Keratinocyte (primary cell): ENCODE results near the gene TBP.

Source experiments
- EZH2 ChIP-seq: IDR thresholded peaks from one replicate; pipeline ENCODE4 v1.6.1; 2012; ENCODE audit warnings: inconsistent platforms, mild to moderate bottlenecking, low read length, moderate library complexity
- TF ChIP-seq, protein P1 (sequence below), 3 experiments: IDR thresholded peaks in 1 of 3; conservative IDR thresholded peaks in 1 of 3; optimal IDR thresholded peaks in 1 of 3; 2 replicates in 2 of 3; 3 replicates in 1 of 3; pipeline versions ENCODE3 to v1.5.1; 2011; ENCODE audit warnings: low read length in 3 of 3, mild to moderate bottlenecking in 3 of 3, moderate library complexity in 2 of 3, control low read depth in 1 of 3, inconsistent platforms in 1 of 3; ENCODE audit not compliant: insufficient read depth in 2 of 3; ENCODE audit errors: extremely low read depth in 1 of 3

DNA sequence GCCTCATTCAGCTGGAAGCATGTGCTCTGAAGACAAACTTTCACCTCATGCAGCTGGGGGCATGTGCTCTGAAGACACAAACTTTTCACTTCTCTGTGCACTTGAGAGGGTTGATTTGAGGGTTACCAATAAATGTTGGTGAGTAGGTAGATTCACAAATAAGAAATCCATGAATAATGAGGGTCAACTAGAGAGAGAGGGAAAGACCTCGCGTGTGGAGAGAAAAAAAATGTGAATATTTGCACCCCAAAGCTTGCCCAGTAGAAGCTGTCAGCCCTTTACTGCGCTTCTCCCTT is 44.5 kb upstream of the TBP start:
- no peak for TF ChIP-seq EZH2
- TF ChIP-seq, protein P1, sequence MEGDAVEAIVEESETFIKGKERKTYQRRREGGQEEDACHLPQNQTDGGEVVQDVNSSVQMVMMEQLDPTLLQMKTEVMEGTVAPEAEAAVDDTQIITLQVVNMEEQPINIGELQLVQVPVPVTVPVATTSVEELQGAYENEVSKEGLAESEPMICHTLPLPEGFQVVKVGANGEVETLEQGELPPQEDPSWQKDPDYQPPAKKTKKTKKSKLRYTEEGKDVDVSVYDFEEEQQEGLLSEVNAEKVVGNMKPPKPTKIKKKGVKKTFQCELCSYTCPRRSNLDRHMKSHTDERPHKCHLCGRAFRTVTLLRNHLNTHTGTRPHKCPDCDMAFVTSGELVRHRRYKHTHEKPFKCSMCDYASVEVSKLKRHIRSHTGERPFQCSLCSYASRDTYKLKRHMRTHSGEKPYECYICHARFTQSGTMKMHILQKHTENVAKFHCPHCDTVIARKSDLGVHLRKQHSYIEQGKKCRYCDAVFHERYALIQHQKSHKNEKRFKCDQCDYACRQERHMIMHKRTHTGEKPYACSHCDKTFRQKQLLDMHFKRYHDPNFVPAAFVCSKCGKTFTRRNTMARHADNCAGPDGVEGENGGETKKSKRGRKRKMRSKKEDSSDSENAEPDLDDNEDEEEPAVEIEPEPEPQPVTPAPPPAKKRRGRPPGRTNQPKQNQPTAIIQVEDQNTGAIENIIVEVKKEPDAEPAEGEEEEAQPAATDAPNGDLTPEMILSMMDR (optimal IDR thresholded peaks at IDR 0.05 in 1 of 3, IDR thresholded peaks at IDR 0.05 in 1 of 3, conservative IDR thresholded peaks at IDR 0.05 in 1 of 3; ENCODE audit: extremely low read depth in 1 of 3, insufficient read depth in 2 of 3, low read length in 3 of 3) = no peak
